GM18868 (cell line): Measurements from ENCODE around the gene RNU6-9.

Source experiments
- ATAC-seq: cut with Tn5 transposase; IDR thresholded peaks from one replicate; pipeline ENCODE4 v1.9.1; 2021; ENCODE audit warnings: mild to moderate bottlenecking, moderate library complexity; ENCODE audit not compliant: unreplicated experiment

Gene RNU6-9

GRCh38 chr19:916645-917322 lies 23.5 kb downstream of the RNU6-9 start:
- no peak for ATAC-seq

GRCh38 chr19:917323-918151 lies 24.3 kb downstream of the RNU6-9 start, which contains the start of gene KISS1R:
TSS of gene KISS1R (plus strand) at chr19:917333. CDS start at chr19:917503, 170 bp downstream.
- no peak for ATAC-seq

- ATAC-seq, result no peak
Measured at GRCh38 chr19:918152-918437, 24.8 kb downstream of the RNU6-9 start.

GRCh38 chr19:918481-919198 lies 25.4 kb downstream of the RNU6-9 start:
- ATAC-seq, result no peak

GRCh38 chr19:919199-920050 lies 26.1 kb downstream of the RNU6-9 start:
- ATAC-seq, result no peak

GRCh38 chr19:920051-920864 lies 27.0 kb downstream of the RNU6-9 start:
- no peak for ATAC-seq

- no peak for ATAC-seq
Measured at GRCh38 chr19:924553-925086, 31.3 kb downstream of the RNU6-9 start.

GRCh38 chr19:925087-925525 lies 31.8 kb downstream of the RNU6-9 start:
- ATAC-seq, result peak; percentile 41

GRCh38 chr19:925526-926322 lies 32.4 kb downstream of the RNU6-9 start, which contains the start of gene ARID3A:
TSS of gene ARID3A (plus strand) at chr19:926035. CDS start at chr19:929529, 3,494 bp downstream.
- peak; percentile 49 for ATAC-seq

GRCh38 chr19:926323-926588 lies 33.0 kb downstream of the RNU6-9 start:
- no peak for ATAC-seq

GRCh38 chr19:926589-927350 lies 33.5 kb downstream of the RNU6-9 start:
- no peak for ATAC-seq

GRCh38 chr19:927351-927779 lies 34.1 kb downstream of the RNU6-9 start:
- ATAC-seq, result no peak

- no peak for ATAC-seq
Measured at GRCh38 chr19:927780-928401, 34.6 kb downstream of the RNU6-9 start.

GRCh38 chr19:928471-929202 lies 35.4 kb downstream of the RNU6-9 start:
- no peak for ATAC-seq

- ATAC-seq, result no peak
Measured at GRCh38 chr19:929203-929890, 36.1 kb downstream of the RNU6-9 start.

- no peak for ATAC-seq
Measured at GRCh38 chr19:929891-930258, 36.6 kb downstream of the RNU6-9 start.
